HCT116 (cell line): ENCODE results near the gene C1QTNF12. TPM values are rescaled to one million over a fixed set of nuclear protein-coding genes. Genes with fewer than 3 reads are reported as not detected.

Source experiments
- ATAC-seq: fragments of 200-7000 bp; cut with Tn5 transposase; 2 replicates; pipeline ENCODE4 v1.9.1; 2020; ENCODE audit warnings: mild to moderate bottlenecking, moderate library complexity
- BruUV-seq: library from RNA; stranded (reverse); fragments of 400-500 nt; replicated peaks from 2 replicates; lab custom pipeline; 2021; lab: Mats Ljungman, UMichigan
- CTCF ChIA-PET: fragments of 300-600 bp; sonication (Branson Sonifier 250); formaldehyde crosslinking; loops from one replicate; lab custom pipeline; 2021; ENCODE audit warnings: antibody characterized with exemption; lab: Charles Lee
- POLR2A ChIA-PET: fragments of 300-600, 350-600 bp; sonication (Branson Sonifier 250); formaldehyde crosslinking; loops from one replicate; lab custom pipeline; 2021; ENCODE audit warnings: antibody characterized with exemption; lab: Charles Lee
- RAD21 ChIA-PET, 2 experiments: fragments of 300-600 bp; sonication (Branson Sonifier 250); formaldehyde crosslinking; loops; one replicate each; lab custom pipeline; 2023; ENCODE audit warnings: low total read pairs in 2 of 2; ENCODE audit not compliant: uncharacterized antibody in 2 of 2, unreplicated experiment in 2 of 2, low non-redundant PET in 1 of 2; lab: Charles Lee
- DNase-seq: peaks from one replicate; pipeline ENCODE4 v3.0.0-alpha.2; 2010; ENCODE audit warnings: low read depth, low spot score
- H2AFZ ChIP-seq: fragments of 200-600 bp; shearing (Covaris generic), sonication (generic); 2 replicates; pipeline ENCODE4 v1.6.1; 2017; ENCODE audit warnings: low read depth, mixed run types, mixed read lengths, antibody characterized with exemption, low read length; ENCODE audit not compliant: poor library complexity, severe bottlenecking
- H3K27ac ChIP-seq: 2 replicates; pipeline ENCODE4 v1.5.1; 2012; ENCODE audit warnings: low read depth, low read length
- H3K27me3 ChIP-seq: fragments of 200-600 bp; sonication (generic); 2 replicates; pipeline ENCODE4 v1.6.1; 2016; ENCODE audit warnings: mixed run types, low read length, mixed read lengths; ENCODE audit not compliant: insufficient read depth
- H3K36me3 ChIP-seq, 2 experiments: fragments of 200-500 bp in 1 of 2; fragments of 200-600 bp in 1 of 2; sonication (Bioruptor generic) in 1 of 2; sonication (generic) in 1 of 2; 2 replicates each; pipeline versions ENCODE4 v1.5.1 to v1.6.1; 2014 to 2016; ENCODE audit warnings: low read length in 2 of 2, inconsistent platforms in 1 of 2, mixed read lengths in 1 of 2, mixed run types in 1 of 2; ENCODE audit not compliant: insufficient read depth in 2 of 2, control insufficient read depth in 1 of 2
- H3K4me1 ChIP-seq, 2 experiments: fragments of 200-600 bp in 1 of 2; sonication (generic) in 1 of 2; 2 replicates each; pipeline versions ENCODE4 v1.5.1 to v1.6.1; 2012 to 2017; ENCODE audit warnings: low read length in 2 of 2, inconsistent platforms in 1 of 2, mild to moderate bottlenecking in 1 of 2, mixed read lengths in 1 of 2, mixed run types in 1 of 2, moderate library complexity in 1 of 2; ENCODE audit not compliant: insufficient read depth in 2 of 2, control insufficient read depth in 1 of 2
- H3K4me2 ChIP-seq: fragments of 200-600 bp; sonication (generic); 2 replicates; pipeline ENCODE4 v1.6.1; 2017; ENCODE audit warnings: mixed run types, low read length, mixed read lengths
- H3K4me3 ChIP-seq, 2 experiments: fragments of 200-600 bp in 1 of 2; sonication (generic) in 1 of 2; replicated peaks in 1 of 2; 2 replicates each; pipeline ENCODE4 v1.5.1; 2011 to 2016; ENCODE audit warnings: low read length in 2 of 2, control low read depth in 1 of 2, low read depth in 1 of 2, mild to moderate bottlenecking in 1 of 2, mixed read lengths in 1 of 2, mixed run types in 1 of 2
- H3K79me2 ChIP-seq: fragments of 200-600 bp; sonication (generic); 2 replicates; pipeline ENCODE4 v1.6.1; 2017; ENCODE audit warnings: mild to moderate bottlenecking, mixed run types, low read length, moderate library complexity, mixed read lengths; ENCODE audit not compliant: insufficient read depth
- H3K9ac ChIP-seq: fragments of 200-600 bp; sonication (generic); 2 replicates; pipeline ENCODE4 v1.6.1; 2016; ENCODE audit warnings: low read length, mixed read lengths
- H3K9me2 ChIP-seq: fragments of 200-600 bp; sonication (generic), shearing (Covaris generic); 2 replicates; pipeline ENCODE4 v1.6.1; 2017; ENCODE audit warnings: mixed run types, mild to moderate bottlenecking, moderate library complexity; ENCODE audit not compliant: insufficient read depth
- H3K9me3 ChIP-seq, 2 experiments: fragments of 200-500 bp in 1 of 2; fragments of 200-600 bp in 1 of 2; sonication (Bioruptor generic) in 1 of 2; sonication (generic) in 1 of 2; 2 replicates each; pipeline ENCODE4 v1.6.1; 2014 to 2017; ENCODE audit warnings: low read length in 2 of 2, mixed read lengths in 2 of 2, inconsistent platforms in 1 of 2, low read depth in 1 of 2, mild to moderate bottlenecking in 1 of 2, mixed run types in 1 of 2, moderate library complexity in 1 of 2; ENCODE audit not compliant: control insufficient read depth in 1 of 2, insufficient read depth in 1 of 2
- H4K20me1 ChIP-seq: fragments of 200-600 bp; sonication (generic), shearing (Covaris generic); 2 replicates; pipeline ENCODE4 v1.6.1; 2017; ENCODE audit warnings: mixed run types, mild to moderate bottlenecking, moderate library complexity; ENCODE audit not compliant: insufficient read depth
- ATF3 ChIP-seq: IDR thresholded peaks from 2 replicates; pipeline ENCODE4 v1.6.1; 2012
- CBX3 ChIP-seq: IDR thresholded peaks from 2 replicates; pipeline ENCODE4 v1.6.1; 2012; ENCODE audit warnings: low read depth
- CEBPB ChIP-seq: IDR thresholded peaks from 2 replicates; pipeline ENCODE4 v1.6.1; 2012; ENCODE audit warnings: low read depth
- EGR1 ChIP-seq: IDR thresholded peaks from 2 replicates; pipeline ENCODE4 v1.6.1; 2012; ENCODE audit warnings: low read depth
- ELF1 ChIP-seq: IDR thresholded peaks from 2 replicates; pipeline ENCODE4 v1.6.1; 2012; ENCODE audit warnings: low read depth, borderline replicate concordance
- EZH2 ChIP-seq: fragments of 200-600 bp; sonication (generic); IDR thresholded peaks from 2 replicates; pipeline ENCODE4 v1.6.1; 2017; ENCODE audit warnings: antibody characterized with exemption, mixed run types
- EZH2phosphoT487 ChIP-seq: fragments of 200-600 bp; IDR thresholded peaks from 2 replicates; pipeline ENCODE4 v1.6.1; 2018; ENCODE audit warnings: antibody characterized with exemption, borderline replicate concordance
- FOSL1 ChIP-seq: IDR thresholded peaks from 2 replicates; pipeline ENCODE4 v1.6.1; 2012; ENCODE audit warnings: low read depth
- JUND ChIP-seq: IDR thresholded peaks from 2 replicates; pipeline ENCODE4 v1.6.1; 2012
- MAX ChIP-seq: IDR thresholded peaks from 2 replicates; pipeline ENCODE4 v1.6.1; 2012
- POLR2A ChIP-seq: IDR thresholded peaks from 2 replicates; pipeline ENCODE4 v1.7.0; 2011; ENCODE audit warnings: borderline replicate concordance; ENCODE audit not compliant: insufficient read depth, insufficient read length; ENCODE audit errors: extremely low read depth
- POLR2AphosphoS5 ChIP-seq: IDR thresholded peaks from 2 replicates; pipeline ENCODE4 v1.6.1; 2011; ENCODE audit warnings: mild to moderate bottlenecking, low read depth, low read length, moderate library complexity
- RAD21 ChIP-seq: IDR thresholded peaks from 2 replicates; pipeline ENCODE4 v1.6.1; 2012; ENCODE audit warnings: low read depth, mild to moderate bottlenecking
- SP1 ChIP-seq: IDR thresholded peaks from 2 replicates; pipeline ENCODE4 v1.6.1; 2012; ENCODE audit warnings: low read depth
- SRF ChIP-seq: IDR thresholded peaks from 2 replicates; pipeline ENCODE4 v1.6.1; 2012; ENCODE audit warnings: low read depth
- TCF7L2 ChIP-seq: IDR thresholded peaks from 2 replicates; pipeline ENCODE4 v1.7.0; 2011; ENCODE audit warnings: borderline replicate concordance, inconsistent platforms; ENCODE audit not compliant: insufficient read depth, insufficient read length; ENCODE audit errors: extremely low read depth
- intact Hi-C: fragments of 100-400 bp; cut with micrococcal nuclease; formaldehyde crosslinking; loops from 2 replicates; pipeline ENCODE4 v1.10.0; 2022
- total RNA-seq: library from RNA; stranded (reverse); gene quantifications from one replicate; pipeline ENCODE4 v1.2.1, GENCODE V29; 2021; ENCODE audit not compliant: unreplicated experiment

The C1QTNF12 gene
- total RNA-seq, 1 experiment from 2014 or later, result 6.9 TPM

DNA sequence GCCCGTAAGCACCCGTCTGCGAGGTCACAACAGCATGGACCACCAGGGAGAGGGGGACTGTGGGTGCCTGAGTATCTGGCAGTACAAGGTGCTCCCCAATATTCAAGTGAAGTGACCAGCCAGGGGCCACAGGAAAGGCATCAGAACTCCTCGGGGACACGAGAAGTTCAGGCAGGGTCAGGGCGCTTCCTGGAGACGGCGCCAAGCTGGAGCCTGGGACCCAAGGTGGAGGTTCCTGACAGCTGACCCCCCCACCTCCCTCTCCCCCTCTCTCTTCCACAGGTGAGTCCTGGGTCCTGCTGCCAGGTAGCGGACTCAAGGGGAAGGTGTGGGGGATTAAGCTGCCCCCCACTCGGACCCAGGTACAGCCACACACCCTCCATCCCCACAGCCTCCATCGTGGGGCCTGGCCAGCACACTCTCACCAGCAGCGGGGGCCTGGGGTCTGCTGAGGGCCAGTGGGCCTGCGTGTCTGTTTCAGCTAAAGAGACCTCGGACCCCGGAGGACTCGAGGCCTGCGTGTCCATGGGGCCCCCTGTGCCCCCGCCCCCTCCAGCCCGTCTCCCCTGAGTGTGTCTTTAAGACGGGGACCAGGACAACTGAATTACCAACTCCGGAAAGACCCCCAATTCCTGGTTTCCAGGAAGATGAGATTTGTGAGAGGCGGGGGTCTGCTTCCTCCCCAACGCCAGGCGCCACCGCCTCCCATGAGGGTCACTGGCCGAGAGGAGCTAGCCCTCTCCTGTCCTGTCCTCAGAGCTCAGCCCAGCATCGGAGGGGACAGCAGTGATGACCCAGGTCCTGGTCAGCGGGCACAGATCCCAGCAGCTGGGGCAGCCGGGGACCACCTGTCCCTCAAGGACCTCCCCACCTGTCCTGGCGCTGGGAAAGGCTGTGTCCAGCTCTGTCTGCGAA is 46.3 kb downstream of the C1QTNF12 start:
- ChIA-PET RAD21 (interaction anchor here in 1 of 2 experiments (0.6 kb wide), 1 partner anchor 31 kb away, joined by 3 read pairs; no protein-coding TSS in a partner anchor), CTCF (no interaction called here), POLR2A (no interaction called here)
- Histone ChIP-seq H3K4me2 (no peak overlapping the region), H2AFZ (no peak overlapping the region), H3K4me1 (peaks cover 2 to 7% of the 10 kb centered on the region in 2 experiments; a peak in 3 of 4 replicates), H4K20me1 (no peaks in the 10 kb centered on the region), H3K9ac (no peak overlapping the region), H3K79me2 (peaks cover under 1% of the 10 kb centered on the region; the same call in 1 of the 2 replicates), H3K4me3 (no peak overlapping the region), H3K27ac (no peak overlapping the region), H3K9me3 (no peaks in the 10 kb centered on the region), H3K36me3 (no peaks in the 10 kb centered on the region), H3K27me3 (no peaks in the 10 kb centered on the region), H3K9me2 (no peaks in the 10 kb centered on the region)
- no peak for ATAC-seq
- no peak for DNase-seq
- BruUV-seq, result no TSS peak
- no peak for TF ChIP-seq SRF
- no peak for TF ChIP-seq SP1
- TF ChIP-seq ATF3, result no peak
- intact Hi-C loops, result no loop called here

DNA sequence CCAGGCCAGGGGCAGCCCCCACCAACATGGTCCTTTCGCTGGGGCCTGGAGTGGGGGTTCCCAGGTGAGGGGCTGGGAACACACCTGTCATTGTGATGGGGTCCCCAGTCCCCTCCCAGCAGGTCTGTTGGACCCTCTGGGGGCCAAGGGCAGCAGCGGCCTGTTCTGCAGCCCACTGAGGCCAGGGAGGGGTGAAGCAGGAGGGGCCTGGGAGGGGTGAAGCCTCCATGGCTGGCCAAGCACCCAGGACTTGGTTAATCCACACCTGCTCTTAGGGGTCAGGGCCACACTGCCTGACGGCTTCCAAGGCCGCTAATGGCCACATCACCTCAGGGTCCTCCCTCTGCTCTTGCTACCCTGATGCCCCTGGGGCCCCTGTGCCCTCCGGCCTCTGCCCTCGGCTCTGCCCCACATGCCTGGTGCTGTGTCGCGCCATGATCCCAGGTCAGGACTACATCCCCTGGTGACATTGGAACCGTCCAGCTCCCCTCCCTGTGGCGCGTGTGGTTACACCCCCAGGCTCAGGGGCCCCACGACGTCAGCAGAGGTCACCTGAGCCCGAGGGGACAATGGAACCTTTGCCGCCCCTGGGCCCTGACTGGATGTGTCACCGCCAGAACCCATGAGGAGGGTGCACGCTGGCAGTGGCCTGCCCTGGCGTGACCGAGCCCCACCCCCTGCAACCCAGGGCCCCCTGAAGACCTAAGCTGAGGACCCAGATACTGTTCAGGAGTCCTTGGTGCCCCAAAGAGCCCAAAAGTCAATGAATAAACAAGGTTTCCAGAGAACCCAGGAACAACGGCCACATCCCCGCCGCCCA is 47.2 kb downstream of the C1QTNF12 start:
- Histone ChIP-seq H3K36me3 (no peaks in the 10 kb centered on the region), H3K4me3 (no peak overlapping the region), H3K9ac (no peak overlapping the region), H2AFZ (no peak overlapping the region), H3K9me3 (no peaks in the 10 kb centered on the region), H3K27me3 (no peaks in the 10 kb centered on the region), H3K27ac (no peak overlapping the region), H3K4me2 (no peak overlapping the region), H4K20me1 (no peaks in the 10 kb centered on the region), H3K9me2 (no peaks in the 10 kb centered on the region), H3K4me1 (peaks cover 0 to 5% of the 10 kb centered on the region in 2 experiments; a peak in 1 of 4 replicates), H3K79me2 (no peaks in the 10 kb centered on the region)
- no peak for ATAC-seq
- intact Hi-C loops, result no loop called here
- no peak for DNase-seq
- ChIA-PET RAD21 (no interaction called here), POLR2A (no interaction called here), CTCF (no interaction called here)
- BruUV-seq, result no TSS peak
- no peak for TF ChIP-seq POLR2AphosphoS5
- no peak for TF ChIP-seq ELF1
- no peak for TF ChIP-seq TCF7L2
- no peak for TF ChIP-seq EZH2phosphoT487
- TF ChIP-seq CBX3, result no peak
- TF ChIP-seq SP1, result no peak
- TF ChIP-seq EGR1, result no peak
- no peak for TF ChIP-seq ATF3
- TF ChIP-seq RAD21, result no peak
- no peak for TF ChIP-seq JUND
- no peak for TF ChIP-seq MAX
- no peak for TF ChIP-seq FOSL1
- no peak for TF ChIP-seq CEBPB
- no peak for TF ChIP-seq EZH2
- TF ChIP-seq POLR2A, result no peak
